ENCODE data around the gene FH. TPM values are rescaled to one million over a fixed set of nuclear protein-coding genes. Genes with fewer than 3 reads are reported as not detected.

FH gene
- polyA plus RNA-seq, 1 donor (not counting 4 experiments of a cell fraction or from before 2014, with no cell fraction given) = 101 TPM

DNA sequence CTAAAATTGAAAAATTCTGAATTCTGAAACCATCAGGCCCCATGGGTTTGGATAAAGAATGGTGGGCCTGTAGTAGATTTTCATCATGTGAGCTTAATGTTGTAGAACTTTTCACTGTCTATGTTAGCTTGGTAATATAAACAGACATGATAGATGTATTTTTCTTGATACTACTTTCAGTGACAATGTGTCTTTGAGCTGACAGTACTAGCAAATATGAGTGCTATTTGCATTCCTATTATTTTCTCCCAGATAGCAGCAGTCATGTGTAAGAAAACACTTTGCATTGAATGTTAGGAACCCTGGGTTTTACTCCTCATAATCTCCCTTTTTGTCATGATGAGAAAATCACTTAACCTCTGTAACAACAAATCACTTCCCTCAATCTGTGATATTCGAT lies 30.8 kb upstream of the FH start:
- DNase-seq (ENCODE audit: low read depth, low spot score) = no peak
- no peak overlapping the region for H3K4me2 ChIP-seq (ENCODE audit: control insufficient read depth, extremely low read depth, insufficient read depth, low read depth, low read length)
- no peak overlapping the region for H2AFZ ChIP-seq (ENCODE audit: control insufficient read depth, low read length)
- TF ChIP-seq EZH2 (IDR thresholded peaks at IDR 0.05; ENCODE audit: low read length) (no peak), CTCF (optimal IDR thresholded peaks at IDR 0.05 in 1 of 3, IDR thresholded peaks at IDR 0.05 in 1 of 3, conservative IDR thresholded peaks at IDR 0.05 in 1 of 3; ENCODE audit: extremely low read depth in 1 of 3, insufficient read depth in 2 of 3, low read length in 3 of 3) (no peak)
- no peaks in the 10 kb centered on the region for H3K4me1 ChIP-seq (ENCODE audit: control insufficient read depth, extremely low read depth, insufficient read depth, low read length)
- dilution Hi-C loops (cut with MboI; ENCODE audit: extremely low pct_ligation_motif_present, low sequenced_read_pairs) = no loop called here
- no peaks in the 10 kb centered on the region for H3K36me3 ChIP-seq (ENCODE audit: control insufficient read depth in 2 of 2, extremely low read depth in 1 of 2, insufficient read depth in 2 of 2, low read length in 2 of 2)
- FAIRE-seq = no peak
- no peaks in the 10 kb centered on the region for H3K9me3 ChIP-seq (ENCODE audit: control insufficient read depth, low read depth, low read length)
- H3K9ac ChIP-seq (ENCODE audit: control insufficient read depth, extremely low read depth, insufficient read depth, low read length) = no peak overlapping the region
- no peak overlapping the region for H3K4me3 ChIP-seq (ENCODE audit: control insufficient read depth in 2 of 3, extremely low read depth in 1 of 3, insufficient read depth in 2 of 3, low read depth in 1 of 3, low read length in 3 of 3)
- no peaks in the 10 kb centered on the region for H4K20me1 ChIP-seq (ENCODE audit: control insufficient read depth, extremely low read depth, insufficient read depth, low read length)
- no peaks in the 10 kb centered on the region for H3K27me3 ChIP-seq (ENCODE audit: control insufficient read depth, extremely low read depth, insufficient read depth, low read length)
- no peaks in the 10 kb centered on the region for H3K79me2 ChIP-seq (ENCODE audit: control insufficient read depth, insufficient read depth, low read length)
- no peaks in the 10 kb centered on the region for H3K9me1 ChIP-seq (ENCODE audit: control insufficient read depth, extremely low read depth, insufficient read depth, low read length)
- no peak overlapping the region for H3K27ac ChIP-seq (ENCODE audit: control insufficient read depth, insufficient read depth, low read length)

DNA sequence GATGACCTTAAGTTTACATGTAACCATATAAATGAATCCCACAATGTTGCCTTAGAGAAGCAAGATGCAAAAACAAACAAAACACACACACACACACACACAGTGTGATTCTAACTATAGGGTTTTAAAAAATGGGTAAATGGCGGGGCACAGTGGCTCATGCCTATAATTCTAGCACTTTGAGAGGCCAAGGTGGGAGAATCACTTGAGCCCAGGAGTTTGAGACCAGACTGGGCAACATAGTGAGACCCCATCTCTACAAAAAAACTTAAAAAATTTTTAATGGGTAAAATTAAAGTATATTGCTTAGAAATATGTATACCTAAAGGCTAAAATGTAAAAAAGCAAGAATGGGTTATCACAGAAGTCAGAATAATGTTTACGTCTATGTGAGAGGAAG lies 28.5 kb upstream of the FH start:
- H3K36me3 ChIP-seq (ENCODE audit: control insufficient read depth in 2 of 2, extremely low read depth in 1 of 2, insufficient read depth in 2 of 2, low read length in 2 of 2) = no peaks in the 10 kb centered on the region
- H3K27ac ChIP-seq (ENCODE audit: control insufficient read depth, insufficient read depth, low read length) = no peak overlapping the region
- H3K4me3 ChIP-seq (ENCODE audit: control insufficient read depth in 2 of 3, extremely low read depth in 1 of 3, insufficient read depth in 2 of 3, low read depth in 1 of 3, low read length in 3 of 3) = no peak overlapping the region
- no peaks in the 10 kb centered on the region for H3K9me3 ChIP-seq (ENCODE audit: control insufficient read depth, low read depth, low read length)
- no peaks in the 10 kb centered on the region for H4K20me1 ChIP-seq (ENCODE audit: control insufficient read depth, extremely low read depth, insufficient read depth, low read length)
- no peaks in the 10 kb centered on the region for H3K4me1 ChIP-seq (ENCODE audit: control insufficient read depth, extremely low read depth, insufficient read depth, low read length)
- H3K9me1 ChIP-seq (ENCODE audit: control insufficient read depth, extremely low read depth, insufficient read depth, low read length) = no peaks in the 10 kb centered on the region
- dilution Hi-C loops (cut with MboI; ENCODE audit: extremely low pct_ligation_motif_present, low sequenced_read_pairs) = no loop called here
- TF ChIP-seq EZH2 (IDR thresholded peaks at IDR 0.05; ENCODE audit: low read length) (no peak), CTCF (optimal IDR thresholded peaks at IDR 0.05 in 1 of 3, IDR thresholded peaks at IDR 0.05 in 1 of 3, conservative IDR thresholded peaks at IDR 0.05 in 1 of 3; ENCODE audit: extremely low read depth in 1 of 3, insufficient read depth in 2 of 3, low read length in 3 of 3) (no peak)
- no peak for DNase-seq (ENCODE audit: low read depth, low spot score)
- FAIRE-seq = no peak
- H3K79me2 ChIP-seq (ENCODE audit: control insufficient read depth, insufficient read depth, low read length) = no peaks in the 10 kb centered on the region
- no peaks in the 10 kb centered on the region for H3K27me3 ChIP-seq (ENCODE audit: control insufficient read depth, extremely low read depth, insufficient read depth, low read length)
- H3K9ac ChIP-seq (ENCODE audit: control insufficient read depth, extremely low read depth, insufficient read depth, low read length) = no peak overlapping the region
- H3K4me2 ChIP-seq (ENCODE audit: control insufficient read depth, extremely low read depth, insufficient read depth, low read depth, low read length) = no peak overlapping the region
- no peak overlapping the region for H2AFZ ChIP-seq (ENCODE audit: control insufficient read depth, low read length)

Measured in keratinocyte (primary cell).